Heart left ventricle (tissue), 13 donors: ENCODE data around the gene ZCWPW1.

Experiments
- CTCF ChIP-seq, 12 donors: fragments of 200-600 bp; sonication (generic) in 4 of 12; IDR thresholded peaks; one replicate each; pipeline versions ENCODE4 v1.5.0 to v1.8.0; 2018 to 2022; ENCODE audit warnings: antibody characterized with exemption in 12 of 12, mild to moderate bottlenecking in 5 of 12
- POLR2A ChIP-seq, 2 donors: fragments of 450-650 bp; IDR thresholded peaks; one replicate each; pipeline ENCODE4 v1.6.1; 2017; ENCODE audit warnings: antibody characterized with exemption in 2 of 2, mild to moderate bottlenecking in 2 of 2, moderate library complexity in 2 of 2
- donor health status: ischemic (EF 13 %, LVEDD 7.1; RV severe dilation, severe dysfunction).
- donor health status: DM: no; HTN: yes; CAD: no.
- donor health status: DM: no; HTN: no; CAD: no.
- donor health status: ischemic (EF 25% LVEDD 6.9; RV normal size, moderate dysfunction).
- donor health status: ischemic (EF 25% LVEDD 5.7; RV mildly dilated, moderate dysfunction).
- donor health status: ischemic (EF 35%, LVEDD 5.7; RV mildly dilated, moderate dysfunction).
- donor health status: nonischemic (EF 11% LVEDD 7.7; RV severe dilation, severe dysfunction).
- donor health status: DM: yes; HTN: yes; CAD: no.
- donor health status: PGD.
- donor health status: ischemic (EF 29% LVEDD 5.4; RV normal size, mild dysfunction).
- donor health status: nonischemic (EF 23%, LVEDD 6.1; RV moderate dilation, normal function).

DNA sequence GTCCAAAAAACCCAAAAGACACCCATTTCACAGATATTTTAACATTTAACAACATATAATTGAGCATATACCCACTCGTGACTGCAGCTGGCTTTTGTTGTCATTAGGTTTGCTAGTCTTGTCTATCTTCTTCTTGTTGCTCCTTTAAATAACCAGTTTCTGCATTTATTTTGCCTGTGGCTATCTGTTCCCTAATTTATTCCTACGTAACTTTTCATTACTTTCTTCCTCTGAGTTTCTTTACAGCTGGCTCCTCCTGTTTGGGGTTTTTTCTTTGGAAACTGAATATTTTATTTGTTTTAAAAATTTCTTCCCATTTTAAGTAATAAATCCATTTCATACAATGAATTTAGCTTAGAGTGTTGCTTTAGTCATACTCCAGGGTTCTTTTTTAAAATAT, 40.8 kb downstream of the ZCWPW1 start:
- TF ChIP-seq POLR2A (IDR thresholded peaks at IDR 0.05) (no peak), CTCF (IDR thresholded peaks at IDR 0.05) (no peak)
